Left lung (tissue), 10 donors: ENCODE results near the gene CER1. TPM values are rescaled to one million over a fixed set of nuclear protein-coding genes. Genes with fewer than 3 reads are reported as not detected.

ENCODE experiments used
- ATAC-seq: fragments of 200-7000 bp; cut with Tn5 transposase; one replicate; pipeline ENCODE4 v1.9.1; 2020; ENCODE audit warnings: moderate library complexity
- DNase-seq, 4 donors: peaks; one replicate each; pipeline ENCODE4 v3.0.0-alpha.2; 2013 to 2020
- H3K27ac ChIP-seq, 2 donors: fragments of 200-600 bp; sonication (generic) in 1 of 2; one replicate each; pipeline versions ENCODE4 v1.5.0 to v1.8.0; 2020 to 2021
- H3K27me3 ChIP-seq, 2 donors: fragments of 200-600 bp; sonication (generic) in 1 of 2; one replicate each; pipeline versions ENCODE4 v1.5.0 to v1.8.0; 2020 to 2021
- H3K36me3 ChIP-seq, 2 donors: fragments of 200-600 bp; sonication (generic) in 1 of 2; one replicate each; pipeline versions ENCODE4 v1.5.0 to v1.8.0; 2020 to 2021
- H3K4me1 ChIP-seq, 2 donors: fragments of 200-600 bp; one replicate each; pipeline ENCODE4 v1.8.0; 2021
- H3K4me3 ChIP-seq, 2 donors: fragments of 200-600 bp; sonication (generic) in 1 of 2; one replicate each; pipeline versions ENCODE4 v1.5.0 to v1.8.0; 2020 to 2021; ENCODE audit warnings: mild to moderate bottlenecking in 1 of 2
- H3K9me3 ChIP-seq, 2 donors: fragments of 200-600 bp; sonication (generic) in 1 of 2; one replicate each; pipeline versions ENCODE4 v1.5.0 to v1.8.0; 2020 to 2021
- CTCF ChIP-seq, 2 donors: fragments of 200-600 bp; sonication (generic) in 1 of 2; IDR thresholded peaks; one replicate each; pipeline versions ENCODE4 v1.5.0 to v1.8.0; 2021; ENCODE audit warnings: antibody characterized with exemption in 2 of 2
- intact Hi-C, 2 donors: fragments of 100-400 bp; cut with DNase I; formaldehyde crosslinking; loops; one replicate each; pipeline versions ENCODE4 v1.11.2 to v1.14.2; 2022
- polyA plus RNA-seq, 6 donors: library from polyadenylated mRNA; unstranded; fragments of 120-200 nt; gene quantifications; one replicate each; pipeline ENCODE4 v1.2.1, GENCODE V29; 2013; ENCODE audit not compliant: insufficient read length in 6 of 6
- total RNA-seq, 2 donors: library from RNA; stranded (reverse); fragmentation: NEBNext Ultra II Directional; extraction: Animal tissue kit (Norgen Biotek cat#: 25700); gene quantifications; one replicate each; pipeline ENCODE4 v1.2.1, GENCODE V29; 2021
- donor health status: DM: no; HTN: yes; CAD: no.
- donor health status: DM: no; HTN: no; CAD: no.

CER1 gene
- total and polyA plus RNA-seq, 8 donors = 0.22 to 0.65 (median 0.37) TPM; not detected in 2

GRCh38 chr9:14730461-14730898 lies 7.9 kb upstream of the CER1 start:
- DNase-seq (no peak), ATAC-seq (no peak)
- Histone ChIP-seq H3K9me3 (no peaks in the 10 kb centered on the region), H3K36me3 (no peaks in the 10 kb centered on the region), H3K4me1 (no peaks in the 10 kb centered on the region), H3K4me3 (no peak overlapping the region), H3K27me3 (no peaks in the 10 kb centered on the region), H3K27ac (no peak overlapping the region)
- intact Hi-C loops = no loop called here
- TF ChIP-seq CTCF (IDR thresholded peaks at IDR 0.05) = no peak

- Histone ChIP-seq H3K36me3 (no peaks in the 10 kb centered on the region), H3K27me3 (peaks cover 0 to 4% of the 10 kb centered on the region in 2 donors), H3K9me3 (no peaks in the 10 kb centered on the region), H3K4me3 (no peak overlapping the region), H3K4me1 (no peaks in the 10 kb centered on the region), H3K27ac (no peak overlapping the region)
- intact Hi-C loops = no loop called here
- DNase-seq = no peak
- ATAC-seq = no peak
- no peak for TF ChIP-seq CTCF (IDR thresholded peaks at IDR 0.05)
These were observed 768 bp upstream of the CER1 start for GRCh38 chr9:14723301-14723700.

GRCh38 chr9:14719231-14719923 lies 3.2 kb downstream of the CER1 start:
- Histone ChIP-seq H3K4me1 (no peaks in the 10 kb centered on the region), H3K4me3 (no peak overlapping the region), H3K36me3 (no peaks in the 10 kb centered on the region), H3K27ac (no peak overlapping the region), H3K27me3 (peaks cover 0 to 4% of the 10 kb centered on the region in 2 donors), H3K9me3 (no peaks in the 10 kb centered on the region)
- TF ChIP-seq CTCF (IDR thresholded peaks at IDR 0.05) = no peak
- intact Hi-C loops = no loop called here
- DNase-seq = no peak
- ATAC-seq = no peak

- intact Hi-C loops = no loop called here
- H3K4me3 ChIP-seq = no peak overlapping the region
- no peak for ATAC-seq
- DNase-seq = no peak
- peaks cover 0 to 2% of the 10 kb centered on the region in 2 donors for H3K27me3 ChIP-seq
- H3K4me1 ChIP-seq = no peaks in the 10 kb centered on the region
- no peak for TF ChIP-seq CTCF (IDR thresholded peaks at IDR 0.05)
- no peak overlapping the region for H3K27ac ChIP-seq
- H3K36me3 ChIP-seq = no peaks in the 10 kb centered on the region
- no peaks in the 10 kb centered on the region for H3K9me3 ChIP-seq
These were observed 7.4 kb downstream of the CER1 start for GRCh38 chr9:14715102-14715501.

GRCh38 chr9:14713187-14713767 lies 9.3 kb downstream of the CER1 start:
- intact Hi-C loops = no loop called here
- ATAC-seq = no peak
- no peaks in the 10 kb centered on the region for H3K4me1 ChIP-seq
- no peaks in the 10 kb centered on the region for H3K36me3 ChIP-seq
- no peak overlapping the region for H3K27ac ChIP-seq
- no peaks in the 10 kb centered on the region for H3K9me3 ChIP-seq
- no peaks in the 10 kb centered on the region for H3K27me3 ChIP-seq
- DNase-seq = no peak
- H3K4me3 ChIP-seq = no peak overlapping the region
- TF ChIP-seq CTCF (IDR thresholded peaks at IDR 0.05) = no peak
